Hepatocyte (in vitro differentiated cells): ENCODE data around the gene CAMK1. TPM values are rescaled to one million over a fixed set of nuclear protein-coding genes. Genes with fewer than 3 reads are reported as not detected.

Source experiments
- DNase-seq: peaks from one replicate; pipeline ENCODE4 v3.0.0-alpha.2; 2016; ENCODE audit warnings: low spot score
- H2AFZ ChIP-seq: fragments of 200-600 bp; sonication (generic); 2 replicates; pipeline ENCODE4 v1.6.0; 2016; ENCODE audit warnings: antibody characterized with exemption, mild to moderate bottlenecking
- H3K27ac ChIP-seq: fragments of 200-600 bp; sonication (generic); 2 replicates; pipeline ENCODE4 v1.5.1; 2016; ENCODE audit warnings: mild to moderate bottlenecking
- H3K27me3 ChIP-seq: fragments of 200-600 bp; sonication (generic); 2 replicates; pipeline ENCODE4 v1.6.1; 2016
- H3K36me3 ChIP-seq: fragments of 200-600 bp; sonication (generic); replicated peaks from 2 replicates; pipeline ENCODE4 v1.5.1; 2016; ENCODE audit warnings: low read depth; ENCODE audit not compliant: insufficient read depth
- H3K4me1 ChIP-seq: fragments of 200-600 bp; sonication (generic); 2 replicates; pipeline ENCODE4 v1.5.1; 2016; ENCODE audit warnings: mild to moderate bottlenecking, moderate library complexity; ENCODE audit not compliant: insufficient read depth
- H3K4me2 ChIP-seq: fragments of 200-600 bp; sonication (generic); 2 replicates; pipeline ENCODE4 v1.6.0; 2016
- H3K4me3 ChIP-seq: fragments of 200-600 bp; sonication (generic); 2 replicates; pipeline ENCODE4 v1.5.1; 2016; ENCODE audit warnings: mild to moderate bottlenecking
- H3K79me2 ChIP-seq: fragments of 200-600 bp; sonication (generic); 2 replicates; pipeline ENCODE4 v1.6.0; 2017; ENCODE audit warnings: mild to moderate bottlenecking
- H3K9me2 ChIP-seq: fragments of 200-600 bp; sonication (generic); replicated peaks from 2 replicates; pipeline ENCODE4 v1.6.0; 2017; ENCODE audit warnings: mild to moderate bottlenecking; ENCODE audit not compliant: insufficient read depth
- H3K9me3 ChIP-seq: fragments of 200-600 bp; sonication (generic); 2 replicates; pipeline ENCODE4 v1.5.1; 2016; ENCODE audit warnings: low read depth, mild to moderate bottlenecking
- H4K20me1 ChIP-seq: fragments of 200-600 bp; sonication (generic); 2 replicates; pipeline ENCODE4 v1.6.0; 2016; ENCODE audit warnings: mild to moderate bottlenecking; ENCODE audit not compliant: insufficient read depth, poor library complexity, severe bottlenecking
- CTCF ChIP-seq: fragments of 200-600 bp; sonication (generic); IDR thresholded peaks from 2 replicates; pipeline ENCODE4 v1.5.1; 2016; ENCODE audit warnings: antibody characterized with exemption, mild to moderate bottlenecking; ENCODE audit not compliant: poor library complexity
- EZH2 ChIP-seq: fragments of 200-600 bp; sonication (generic); IDR thresholded peaks from 2 replicates; pipeline ENCODE4 v1.6.1; 2016; ENCODE audit warnings: antibody characterized with exemption, mild to moderate bottlenecking, borderline replicate concordance
- EZH2phosphoT487 ChIP-seq: fragments of 200-600 bp; sonication (generic); IDR thresholded peaks from one replicate; pipeline ENCODE4 v1.6.1; 2018; ENCODE audit warnings: antibody characterized with exemption, mild to moderate bottlenecking, low read depth, moderate library complexity; ENCODE audit not compliant: unreplicated experiment, severe bottlenecking
- WGBS: methylation state at CpG from one replicate; pipeline ENCODE4 v1.1.6; 2016; ENCODE audit warnings: low lambda C conversion rate; ENCODE audit errors: missing lambda C conversion rate; 5-methylcytosine and 5-hydroxymethylcytosine counted together
- polyA plus RNA-seq: library from polyadenylated mRNA; unstranded; fragments of >200 nt; fragmentation: Nextera tagmentation; extraction: Ambion mirVana; gene quantifications from 2 replicates; pipeline ENCODE4 v1.2.1, GENCODE V29; 2016
- total RNA-seq: library from RNA; depleted of rRNA; stranded (reverse); fragments of >200 nt; gene quantifications from 2 replicates; pipeline ENCODE4 v1.2.3, GENCODE V29; 2014

The CAMK1 gene
- total and polyA plus RNA-seq, 2 experiments from 2014 or later = 9.7 to 16.1 TPM

DNA sequence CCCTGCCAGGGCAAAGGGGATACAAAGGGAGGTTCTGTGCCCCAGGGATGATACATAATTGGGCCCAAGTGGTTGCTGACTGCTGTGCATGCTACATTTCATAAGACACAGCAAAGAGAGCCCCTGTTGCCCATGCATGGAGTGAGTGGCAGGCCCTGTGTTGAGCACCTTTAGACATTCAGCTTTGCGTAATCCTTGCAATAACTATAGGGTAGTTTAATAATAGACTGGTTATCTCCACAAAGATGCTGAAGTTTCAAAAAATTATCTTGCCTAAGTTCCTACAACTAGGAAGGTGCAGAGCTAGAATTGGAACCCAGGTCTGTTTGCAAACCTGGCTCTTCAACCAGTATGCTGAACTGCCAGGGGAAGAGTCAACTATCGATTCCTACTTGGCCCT, 21.7 kb downstream of the CAMK1 start:
- H3K27ac ChIP-seq = no peak overlapping the region
- H3K4me3 ChIP-seq = no peak overlapping the region
- H4K20me1 ChIP-seq = no peaks in the 10 kb centered on the region
- H3K4me2 ChIP-seq = no peak overlapping the region
- TF ChIP-seq EZH2phosphoT487 = no peak
- TF ChIP-seq CTCF = no peak
- no peak for TF ChIP-seq EZH2
- no peaks in the 10 kb centered on the region for H3K36me3 ChIP-seq
- peaks cover 24% of the 10 kb centered on the region for H3K79me2 ChIP-seq
- H3K9me2 ChIP-seq = no peaks in the 10 kb centered on the region
- WGBS = 97% methylated on average over 2 of the region's 2 CpGs
- no peaks in the 10 kb centered on the region for H3K27me3 ChIP-seq
- H2AFZ ChIP-seq = no peak overlapping the region
- no peak for DNase-seq
- no peaks in the 10 kb centered on the region for H3K9me3 ChIP-seq
- H3K4me1 ChIP-seq = peaks cover 8% of the 10 kb centered on the region

GRCh38 chr3:9747267-9747666, 22.5 kb downstream of the CAMK1 start:
- TF ChIP-seq EZH2 (no peak), EZH2phosphoT487 (no peak), CTCF (no peak)
- H3K9me3 ChIP-seq = no peaks in the 10 kb centered on the region
- H3K4me2 ChIP-seq = no peak overlapping the region
- no peaks in the 10 kb centered on the region for H3K27me3 ChIP-seq
- H3K9me2 ChIP-seq = no peaks in the 10 kb centered on the region
- WGBS = 97% methylated on average over 8 of the region's 8 CpGs
- peaks cover 8% of the 10 kb centered on the region for H3K4me1 ChIP-seq
- no peak overlapping the region for H3K4me3 ChIP-seq
- DNase-seq = no peak
- H3K36me3 ChIP-seq = no peaks in the 10 kb centered on the region
- H4K20me1 ChIP-seq = no peaks in the 10 kb centered on the region
- peaks cover 20% of the 10 kb centered on the region for H3K79me2 ChIP-seq
- no peak overlapping the region for H2AFZ ChIP-seq
- no peak overlapping the region for H3K27ac ChIP-seq

- Histone ChIP-seq H3K79me2 (peaks cover 11% of the 10 kb centered on the region), H3K4me2 (no peak overlapping the region), H3K36me3 (no peaks in the 10 kb centered on the region), H2AFZ (no peak overlapping the region), H3K4me3 (no peak overlapping the region), H3K9me2 (no peaks in the 10 kb centered on the region), H3K27ac (no peak overlapping the region), H3K27me3 (no peaks in the 10 kb centered on the region), H4K20me1 (no peaks in the 10 kb centered on the region), H3K4me1 (peaks cover 8% of the 10 kb centered on the region), H3K9me3 (no peaks in the 10 kb centered on the region)
- 84% methylated on average over 5 of the region's 5 CpGs for WGBS
- TF ChIP-seq CTCF (no peak), EZH2 (no peak), EZH2phosphoT487 (no peak)
- DNase-seq = peak; percentile 32
Observed at GRCh38 chr3:9746330-9746729, 23.4 kb downstream of the CAMK1 start.

GRCh38 chr3:9745521-9745920, 24.2 kb downstream of the CAMK1 start:
- no peaks in the 10 kb centered on the region for H4K20me1 ChIP-seq
- no peak overlapping the region for H3K27ac ChIP-seq
- peaks cover 3% of the 10 kb centered on the region for H3K79me2 ChIP-seq
- no peak for DNase-seq
- peaks cover 8% of the 10 kb centered on the region for H3K4me1 ChIP-seq
- H3K36me3 ChIP-seq = no peaks in the 10 kb centered on the region
- H3K9me3 ChIP-seq = no peaks in the 10 kb centered on the region
- no peak overlapping the region for H3K4me3 ChIP-seq
- H3K27me3 ChIP-seq = no peaks in the 10 kb centered on the region
- no peak for TF ChIP-seq EZH2phosphoT487
- TF ChIP-seq CTCF = no peak
- no peak for TF ChIP-seq EZH2
- no peak overlapping the region for H3K4me2 ChIP-seq
- H3K9me2 ChIP-seq = no peaks in the 10 kb centered on the region
- 94% methylated on average over 12 of the region's 12 CpGs for WGBS
- no peak overlapping the region for H2AFZ ChIP-seq
